ENCODE data around the gene SUMO3.

The SUMO3 gene

DNA sequence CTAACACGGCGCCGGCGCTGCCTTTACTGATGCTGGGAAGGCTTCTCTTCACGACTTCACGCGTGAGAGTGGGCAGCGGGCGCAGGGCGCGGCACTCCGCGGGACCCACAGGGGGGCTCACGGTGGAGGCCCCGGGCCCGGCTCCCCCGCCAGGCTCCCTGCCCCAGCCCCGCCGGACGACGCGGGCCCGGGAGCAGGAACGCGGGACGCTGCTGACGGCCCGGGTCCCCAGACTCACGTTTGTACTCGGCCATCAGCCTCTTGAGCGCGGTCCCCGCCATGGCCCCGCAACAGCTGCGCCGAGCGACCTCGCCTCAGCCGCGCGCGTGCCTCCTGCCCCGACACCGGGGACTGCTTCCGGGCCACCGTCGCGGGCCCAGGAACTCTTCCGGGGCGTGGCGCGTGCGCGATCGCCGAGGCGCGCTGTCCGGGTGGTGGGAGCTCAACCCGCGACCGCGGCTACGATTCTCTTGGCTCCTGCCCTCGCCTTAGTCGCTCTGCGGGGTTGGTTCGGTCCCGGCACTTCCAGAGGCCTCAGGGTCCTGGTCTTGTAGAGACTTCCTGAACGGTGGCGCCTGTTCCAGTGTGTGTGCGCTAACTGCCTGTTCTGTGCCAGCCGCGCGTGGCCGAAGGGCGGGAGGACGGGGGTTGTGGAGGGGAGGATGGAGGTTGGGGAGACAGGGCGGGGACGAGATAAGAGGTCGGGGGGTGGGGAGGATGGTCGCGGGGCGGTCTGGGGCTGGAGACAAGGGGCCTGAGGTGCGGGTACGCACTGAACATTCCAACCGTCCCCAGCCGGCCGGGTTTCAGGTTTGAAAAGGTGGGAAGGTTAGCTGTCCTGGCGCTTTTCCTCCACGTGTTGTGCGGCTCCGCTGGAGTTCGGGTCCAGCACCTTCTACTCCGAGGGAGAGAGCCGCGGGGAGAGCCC is 16.1 kb downstream of the SUMO3 start, which contains the start of gene UBE2G2:
UBE2G2 (minus strand) TSS at position 353 of the 928 bp plus-strand sequence; CDS start at position 281, 72 bp downstream.
- peak; percentile 83 to 89 for DNase-seq

- peak in 1 of 2 donors; percentile 10 for DNase-seq
These were observed 16.8 kb downstream of the SUMO3 start for GRCh38 chr21:44800971-44801467.

DNA sequence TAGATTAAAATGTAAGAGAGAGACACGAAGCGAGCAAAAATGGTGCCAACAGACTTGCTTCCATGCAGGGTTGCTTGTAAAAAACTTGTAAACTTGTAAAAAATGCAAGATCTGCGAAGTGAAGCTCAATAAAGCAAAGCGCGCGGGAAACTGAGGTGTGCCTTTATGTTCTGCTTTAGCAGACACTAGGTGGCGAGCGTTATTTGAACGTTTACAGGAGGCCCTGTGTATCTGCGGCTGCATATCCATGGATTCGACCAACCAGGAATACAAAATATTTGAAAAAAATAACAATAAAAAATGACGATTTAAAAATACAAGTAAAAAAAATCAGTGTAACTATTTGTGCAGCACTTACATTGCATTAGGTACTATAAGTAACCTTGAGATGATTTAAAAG is 17.8 kb downstream of the SUMO3 start:
- DNase-seq = no peak

DNA sequence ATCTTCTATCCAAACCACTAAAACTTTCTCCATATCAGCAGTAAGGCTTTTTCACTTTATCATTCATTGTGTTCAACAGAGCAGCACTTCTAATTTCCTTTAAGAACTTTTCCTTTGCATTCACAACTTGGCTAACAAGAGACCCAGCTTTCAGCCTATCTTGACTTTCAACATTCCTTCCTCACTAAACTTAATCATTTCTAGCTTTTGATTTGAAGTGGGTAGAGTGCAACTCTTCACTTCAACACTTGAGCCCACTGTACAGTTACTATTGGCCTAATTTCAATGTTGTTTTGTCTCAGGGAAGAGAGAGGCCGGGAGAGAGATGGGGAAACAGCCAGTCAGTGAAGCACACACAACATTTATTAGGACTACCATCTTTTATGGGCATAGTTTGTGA is 18.2 kb downstream of the SUMO3 start:
- DNase-seq = no peak

DNA sequence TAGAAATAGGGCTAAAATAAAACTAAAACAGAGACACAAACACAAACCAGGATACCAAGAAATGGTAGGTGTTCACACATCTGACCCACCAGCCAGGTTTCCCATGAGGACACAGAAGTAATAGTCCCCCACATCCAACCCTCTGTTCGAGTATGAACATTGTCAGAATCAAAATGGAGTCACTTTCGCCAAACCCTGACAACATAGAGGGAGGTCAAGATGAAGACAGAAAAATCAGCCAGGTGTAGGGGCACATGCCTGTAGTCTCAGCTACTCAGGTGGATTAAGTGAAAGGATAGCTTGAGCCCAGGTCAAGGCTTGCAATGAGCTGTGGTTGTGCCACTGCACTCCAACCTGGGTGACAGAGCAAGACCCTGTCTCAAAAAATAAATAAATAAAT is 20.1 kb downstream of the SUMO3 start:
- DNase-seq = no peak

GRCh38 chr21:44795342-44795741 is 22.5 kb downstream of the SUMO3 start:
- no peak for DNase-seq

GRCh38 chr21:44793592-44794374 is 24.1 kb downstream of the SUMO3 start:
- DNase-seq = no peak

DNA sequence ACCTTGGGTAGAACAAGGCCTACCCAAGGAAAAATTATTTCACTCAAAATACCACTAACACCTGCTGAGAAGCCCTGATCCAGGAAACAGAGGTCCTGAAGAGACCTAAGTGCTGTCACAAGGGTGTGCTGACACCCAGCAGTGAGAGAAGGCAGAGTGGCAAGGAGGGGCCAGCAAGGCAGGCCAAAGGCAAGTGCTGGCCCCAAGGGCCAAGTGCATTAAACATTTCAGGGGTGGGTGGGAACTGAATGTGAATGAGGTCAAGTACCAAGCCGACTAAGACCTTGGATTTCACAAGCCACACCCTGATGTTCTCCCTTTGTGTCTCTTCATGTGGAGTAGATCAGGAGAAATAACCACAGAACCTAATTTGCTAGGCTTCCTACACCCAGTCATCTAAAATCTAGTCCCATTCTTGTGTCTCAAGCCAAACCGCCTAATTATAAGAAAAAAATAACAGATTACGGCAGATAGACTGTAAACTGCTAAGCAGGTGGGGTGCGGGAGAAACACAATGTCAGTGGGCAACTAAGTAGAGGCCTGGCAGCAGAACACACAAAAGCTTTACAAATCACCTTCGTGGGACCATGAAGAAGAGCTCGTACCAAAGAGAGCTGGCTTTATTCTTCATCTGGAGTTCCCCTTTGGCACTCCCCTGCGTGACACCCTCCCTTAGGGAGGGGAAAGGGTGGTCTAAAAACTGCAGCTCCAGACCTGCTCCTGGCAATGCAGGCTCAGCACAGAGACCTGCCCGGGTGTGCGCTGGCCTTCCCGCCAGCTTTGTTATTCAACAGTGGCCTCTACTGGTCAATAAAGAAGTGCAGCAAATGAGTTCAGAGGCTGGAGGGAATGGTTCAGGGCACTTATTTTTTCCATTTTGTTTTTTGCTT is 24.9 kb downstream of the SUMO3 start:
- DNase-seq = peak; percentile 23 to 41

- DNase-seq = no peak
These were observed 25.9 kb downstream of the SUMO3 start for GRCh38 chr21:44791993-44792392.

DNA sequence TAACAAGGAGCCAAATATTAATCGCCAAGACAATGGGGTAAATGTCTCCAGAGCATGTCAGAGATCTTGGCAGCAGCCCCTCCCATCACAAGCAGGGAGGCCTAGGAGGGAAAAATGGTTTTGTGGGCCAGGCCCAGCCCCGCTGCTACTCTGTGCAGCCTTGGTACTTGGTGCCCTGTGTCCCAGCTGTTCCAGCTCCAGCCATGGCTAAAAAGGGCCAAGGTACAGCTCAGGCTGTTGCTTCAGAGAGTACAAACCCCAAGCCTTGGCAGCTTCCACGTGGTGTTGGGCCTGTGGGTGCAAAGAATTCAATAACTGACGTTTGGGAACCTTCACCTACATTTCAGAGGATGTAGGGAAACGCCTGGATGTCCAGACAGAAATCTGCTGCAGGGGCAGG is 26.6 kb downstream of the SUMO3 start:
- DNase-seq = no peak

DNA sequence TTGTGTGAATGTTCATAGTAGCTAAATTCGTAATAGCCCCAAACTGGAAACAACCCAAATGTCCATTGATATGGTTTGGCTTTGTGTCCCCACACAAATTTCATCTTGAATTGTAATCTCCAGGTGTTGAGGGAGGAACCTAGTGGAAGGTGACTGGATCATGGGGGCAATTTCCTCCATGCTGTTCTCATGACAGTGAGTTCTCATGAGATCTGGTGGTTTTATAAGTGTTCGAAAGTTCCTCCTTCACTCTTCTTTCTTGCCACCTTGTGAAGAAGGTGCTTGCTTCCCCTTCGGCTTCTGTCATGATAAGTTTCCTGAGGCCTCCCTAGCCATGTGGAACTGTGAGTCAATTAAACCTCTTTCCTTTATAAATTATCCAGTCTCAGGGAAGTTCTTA is 27.5 kb downstream of the SUMO3 start:
- no peak for DNase-seq

DNA sequence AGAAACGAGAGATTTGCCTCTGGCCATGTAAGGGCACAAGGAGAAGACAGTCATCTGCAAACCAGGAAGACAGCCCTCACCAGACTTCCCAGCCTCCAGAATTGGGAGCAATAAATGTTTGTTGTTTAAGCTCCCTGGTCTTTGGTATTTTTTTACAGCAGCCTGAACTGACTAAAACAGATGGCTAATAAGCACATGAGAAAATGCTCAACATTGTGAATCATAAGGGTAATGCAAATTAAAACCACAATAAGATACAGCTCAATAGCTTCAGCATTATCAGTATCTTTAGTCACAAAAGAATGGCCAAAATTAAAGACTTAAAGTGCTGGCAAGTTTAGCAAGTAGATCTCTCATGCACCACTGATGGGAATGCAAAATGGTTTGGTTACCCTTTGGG is 28.0 kb downstream of the SUMO3 start:
- no peak for DNase-seq

DNA sequence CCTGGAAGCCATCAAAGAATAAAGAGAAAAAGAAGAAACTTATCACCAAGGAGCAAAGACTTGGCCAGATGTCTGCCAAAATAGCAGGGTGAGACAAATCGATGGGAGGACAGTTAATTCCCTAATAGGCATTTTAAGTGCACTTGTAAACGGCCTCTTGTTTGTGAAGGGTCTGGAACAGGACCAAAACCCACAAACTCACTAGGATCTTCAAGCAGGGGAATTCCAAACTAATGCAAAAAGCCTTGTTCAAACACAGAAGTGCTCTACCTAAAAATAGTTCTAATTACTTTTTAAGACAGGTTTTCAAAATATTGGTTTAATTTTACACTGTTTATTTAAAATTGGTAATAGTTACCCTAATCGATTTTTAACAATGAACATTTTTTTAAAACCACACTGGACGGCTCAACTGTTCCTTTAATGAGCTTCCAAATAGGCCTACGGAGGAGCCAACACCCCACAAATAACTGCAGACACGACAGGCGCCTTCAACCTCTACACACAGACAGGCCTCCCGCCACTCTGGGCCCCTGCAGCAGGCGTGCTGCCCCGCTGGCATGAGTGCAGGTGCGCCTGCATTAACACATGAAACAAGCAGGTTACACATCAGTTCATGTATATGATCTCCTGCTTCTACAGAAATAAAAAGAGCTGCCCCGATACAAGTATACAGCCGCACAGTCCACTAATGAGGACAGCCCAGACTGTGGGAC is 32.1 kb downstream of the SUMO3 start:
- DNase-seq = no peak

GRCh38 chr21:44784810-44785209 is 33.1 kb downstream of the SUMO3 start:
- DNase-seq = no peak

- DNase-seq = no peak
These were observed 34.7 kb downstream of the SUMO3 start for GRCh38 chr21:44783020-44783696.

DNA sequence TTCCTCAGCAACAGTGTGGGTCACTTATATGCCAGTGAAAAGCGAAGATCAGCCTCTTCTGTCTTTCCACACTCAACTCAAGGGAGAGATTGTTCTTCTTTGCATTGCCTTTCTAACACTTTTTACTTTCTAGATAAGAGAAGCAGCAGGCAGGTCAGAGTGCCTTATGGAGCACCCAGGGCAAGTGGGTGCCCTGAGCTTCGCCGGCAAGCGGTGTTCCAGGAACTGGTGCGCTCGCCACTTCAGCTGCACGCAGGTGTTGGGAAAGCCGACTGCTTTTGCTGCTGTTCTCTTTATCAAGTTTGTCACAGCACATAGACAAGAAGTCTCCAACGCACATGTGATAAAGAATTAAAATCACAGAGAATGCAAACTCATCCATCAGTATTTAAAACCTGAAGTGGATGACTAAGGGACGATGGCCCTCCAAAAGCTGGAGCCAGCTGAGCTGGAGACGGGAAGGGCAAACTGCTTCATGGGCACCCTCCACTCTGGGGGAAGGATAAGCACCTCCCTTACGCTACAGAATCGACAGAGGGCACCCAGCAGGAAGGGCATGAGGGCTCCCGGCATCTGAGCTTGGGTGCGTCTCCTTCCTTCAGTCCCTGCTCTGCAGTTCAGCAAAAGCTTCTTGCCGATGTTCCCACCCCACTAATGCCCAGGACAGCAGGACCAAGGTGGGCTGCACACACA is 36.9 kb downstream of the SUMO3 start:
- no peak for DNase-seq

DNA sequence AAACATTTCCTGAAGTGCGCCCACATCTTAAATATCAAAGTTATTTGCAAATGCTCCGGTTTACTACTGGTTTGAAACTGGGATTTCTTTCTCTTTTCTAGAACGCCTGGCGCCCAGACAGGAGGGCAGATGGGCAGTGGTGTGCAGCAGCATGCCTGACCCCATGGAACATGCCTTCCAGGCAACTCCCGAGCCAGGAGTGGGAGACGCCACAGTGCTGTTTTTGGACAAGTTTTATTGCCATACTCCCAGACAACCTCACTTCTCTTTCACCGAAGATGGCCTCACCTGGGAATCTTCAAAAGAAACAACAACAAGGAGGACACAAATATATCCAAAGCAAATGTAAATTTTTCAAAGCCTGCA is 37.7 kb downstream of the SUMO3 start:
- no peak for DNase-seq

- no peak for DNase-seq
These were observed 38.3 kb downstream of the SUMO3 start for GRCh38 chr21:44779417-44780136.

GRCh38 chr21:44778983-44779382 is 38.9 kb downstream of the SUMO3 start:
- DNase-seq = no peak

DNA sequence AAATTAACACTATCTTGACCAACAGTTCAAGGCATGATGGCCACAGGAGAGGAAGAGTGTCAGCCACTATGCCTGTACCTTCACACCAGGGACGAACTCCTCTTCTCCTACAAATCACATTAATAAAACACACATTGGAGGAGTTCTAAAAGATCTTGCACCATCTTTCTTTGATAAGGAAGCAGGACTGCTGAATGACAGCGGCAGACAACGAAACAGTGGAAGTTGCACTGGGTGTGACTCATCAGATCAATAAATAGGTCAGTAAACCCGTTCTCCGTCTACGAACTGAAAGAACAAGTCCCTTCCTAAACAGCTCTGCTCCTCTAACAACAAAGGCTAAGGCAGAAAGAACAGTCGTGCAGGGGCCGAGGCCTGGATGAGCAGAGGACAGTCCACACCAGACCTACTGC is 39.4 kb downstream of the SUMO3 start:
- DNase-seq = no peak
